ENCODE measurements around the gene RAMACL. TPM values are rescaled to one million over a fixed set of nuclear protein-coding genes. Genes with fewer than 3 reads are reported as not detected.
"Not testable (repeated sequence)": the region's sequence is repeated elsewhere in the genome, so short reads cannot be mapped to it uniquely, and the experiment has no call there.

The RAMACL gene
- total RNA-seq, 1 donor from 2014 or later, result 1.4 TPM

DNA sequence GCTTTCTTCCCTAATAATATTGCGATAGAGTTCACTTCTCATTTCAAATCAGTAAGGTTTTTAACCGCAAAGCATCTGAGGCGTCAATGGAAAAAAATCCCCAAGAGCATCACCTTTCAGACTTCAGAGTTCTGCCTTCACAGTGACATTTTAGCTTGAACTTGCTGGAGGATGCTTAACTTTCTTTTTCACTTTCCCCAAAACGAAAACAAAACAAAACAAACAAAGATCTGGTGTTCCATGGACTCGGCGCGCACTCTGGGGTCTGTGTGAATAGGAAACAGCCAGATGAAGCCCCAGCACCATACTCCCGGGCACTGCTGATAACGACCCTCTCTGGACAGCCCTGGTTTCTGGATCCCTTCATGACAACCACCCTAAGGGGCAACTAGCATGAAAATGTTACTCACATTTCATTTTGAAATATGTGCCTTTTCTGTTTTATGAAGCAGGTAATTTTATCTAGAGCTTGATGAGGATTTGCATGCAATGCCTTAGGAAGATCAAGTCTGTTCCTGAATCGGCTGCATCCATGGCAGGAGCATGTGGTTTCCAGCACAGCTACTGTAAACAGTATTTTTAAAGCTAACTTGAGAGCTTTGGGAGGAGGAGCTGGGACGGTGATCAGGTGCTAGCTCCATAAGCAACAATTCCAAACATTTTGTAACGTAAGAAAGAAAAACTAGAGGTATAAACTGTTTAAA, 44.5 kb downstream of the RAMACL start:
- DNase-seq (ENCODE audit: low spot score), result no peak

GRCh38 chr6:166541366-166541765, 45.1 kb downstream of the RAMACL start:
- intact Hi-C loops (cut with DNase I), result no loop called here

More for the DNA sequence above, 44.5 kb downstream of the RAMACL start:
- intact Hi-C loops (cut with DNase I), result no loop called here

GRCh38 chr6:166540631-166541331, 45.7 kb downstream of the RAMACL start:
- no peak for DNase-seq (ENCODE audit: low spot score)
- intact Hi-C loops (cut with DNase I), result no loop called here

More at GRCh38 chr6:166541366-166541765, 45.1 kb downstream of the RAMACL start:
- DNase-seq (ENCODE audit: low spot score), result no peak

GRCh38 chr6:166539543-166539942, 46.9 kb downstream of the RAMACL start:
- intact Hi-C loops (cut with DNase I), result no loop called here

DNA sequence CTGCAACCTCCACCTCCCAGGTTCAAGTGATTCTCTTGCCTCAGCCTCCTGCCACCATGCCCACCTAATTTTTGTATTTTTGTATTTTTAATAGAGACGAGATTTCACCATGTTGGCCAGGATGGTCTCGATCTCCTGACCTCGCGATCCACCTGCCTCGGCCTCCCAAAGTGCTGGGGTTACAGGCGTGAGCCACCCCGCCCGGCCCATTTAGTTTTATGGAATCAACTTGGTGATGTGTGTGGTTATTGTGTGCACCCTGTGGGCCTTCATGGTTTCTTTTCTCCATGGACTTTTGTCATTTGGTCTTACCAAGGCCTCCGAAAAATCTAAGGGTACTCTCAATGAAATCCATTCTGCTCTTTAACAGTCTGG, 47.5 kb downstream of the RAMACL start:
- intact Hi-C loops (cut with DNase I); DNase-seq (ENCODE audit: low spot score): not testable (repeated sequence)

More at GRCh38 chr6:166539543-166539942, 46.9 kb downstream of the RAMACL start:
- DNase-seq (ENCODE audit: low spot score), result no peak

DNA sequence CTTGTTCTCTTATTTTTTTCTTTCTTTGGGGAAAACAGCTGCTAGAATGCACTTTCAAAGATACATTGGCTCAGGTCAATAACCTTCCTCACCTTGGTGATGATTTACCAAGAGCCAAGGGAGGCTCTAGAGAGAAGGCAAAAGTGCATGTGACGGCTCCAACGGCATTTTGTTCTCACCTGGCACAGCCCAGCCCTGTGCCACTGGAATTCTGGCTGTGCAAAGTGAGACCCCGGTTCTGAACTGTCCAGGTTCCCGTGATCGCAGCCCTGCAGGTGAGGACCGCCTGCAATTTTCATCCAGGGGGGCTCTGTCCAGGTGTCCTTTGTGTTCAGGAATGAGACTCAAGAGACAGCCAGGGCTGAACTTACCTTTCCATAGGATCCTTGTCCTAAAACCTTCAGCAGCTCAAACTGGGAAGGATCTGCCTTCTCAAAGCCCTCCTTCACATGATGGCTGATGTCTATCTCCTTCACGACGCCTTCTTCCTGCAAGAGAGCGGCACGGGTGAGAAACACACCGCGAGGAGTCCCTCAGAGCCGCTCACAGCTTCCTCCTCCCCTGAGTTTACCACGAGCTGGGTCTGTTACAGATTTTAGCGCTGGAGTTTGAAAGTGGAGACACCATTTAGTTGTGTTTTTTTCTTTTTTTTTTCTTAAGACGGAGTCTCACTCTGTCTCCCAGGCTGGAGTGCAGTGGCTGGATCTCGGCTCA, 48.0 kb downstream of the RAMACL start:
- DNase-seq (ENCODE audit: low spot score), result no peak
- intact Hi-C loops (cut with DNase I), result no loop called here

DNA sequence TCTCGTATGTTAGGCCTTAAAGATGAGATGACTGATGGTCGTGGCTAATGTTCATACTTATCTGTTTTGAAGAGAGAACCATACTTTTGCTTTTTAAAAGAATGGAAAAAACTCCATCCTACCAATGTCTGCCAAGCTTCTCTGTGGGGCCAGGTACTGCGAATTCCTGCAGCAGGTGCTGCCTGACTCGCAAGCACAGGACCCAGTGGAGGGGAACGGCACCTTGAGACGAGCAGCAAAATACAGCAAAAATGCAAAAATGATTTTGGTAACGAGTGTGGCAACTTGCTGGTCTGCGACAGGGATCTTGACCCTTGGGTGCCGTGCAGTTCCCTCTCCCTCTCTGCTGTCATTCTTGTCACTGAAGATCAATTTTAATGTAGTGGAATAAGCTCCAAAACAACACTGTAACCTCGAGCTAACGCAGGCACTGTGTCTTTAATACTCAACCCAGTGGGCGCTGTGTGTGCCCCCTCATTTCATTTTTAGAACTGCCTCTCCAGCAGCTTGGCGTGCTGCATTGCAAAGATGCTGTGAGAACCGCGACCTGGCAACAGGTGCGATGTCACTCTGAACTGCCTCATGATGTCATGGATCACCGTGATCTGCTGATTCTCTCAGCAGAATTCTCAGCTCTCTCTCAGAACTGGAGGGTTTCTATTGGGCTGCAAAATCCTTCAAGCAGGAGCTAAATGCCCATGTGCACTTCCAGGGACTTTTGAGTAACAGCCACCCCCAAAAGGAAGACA, 51.6 kb downstream of the RAMACL start:
- intact Hi-C loops (cut with DNase I), result no loop called here
- no peak for DNase-seq (ENCODE audit: low spot score)

DNA sequence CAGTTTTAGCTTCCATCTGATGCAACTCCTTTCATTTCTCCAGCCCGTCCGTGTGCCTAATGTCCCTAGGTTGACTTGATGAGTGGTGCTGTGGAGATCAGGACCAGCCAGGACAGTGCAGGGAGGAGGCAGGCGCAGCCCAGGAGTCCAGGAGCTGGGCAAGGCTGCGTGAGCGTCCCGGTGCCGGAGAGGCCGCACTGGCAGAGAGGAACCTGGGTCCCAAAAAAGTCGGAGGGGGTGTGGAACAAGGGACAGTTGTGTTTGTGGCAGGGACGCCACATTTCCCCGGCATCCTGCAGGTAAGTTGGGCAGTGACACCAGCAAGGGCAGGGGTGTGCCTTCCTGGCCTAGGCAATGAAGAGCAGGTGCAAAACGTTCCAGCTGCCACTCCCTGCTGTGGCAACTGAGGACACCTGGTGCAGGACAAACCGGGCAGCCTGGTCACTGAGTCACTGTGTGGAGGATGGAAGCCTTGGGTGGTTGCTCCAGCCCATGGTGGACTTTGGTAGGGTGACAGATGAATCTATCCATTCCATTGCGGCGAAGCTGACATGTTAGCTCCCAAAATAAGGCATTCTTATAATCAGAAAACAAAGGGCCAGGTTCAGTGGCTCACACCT, 53.2 kb downstream of the RAMACL start:
- intact Hi-C loops (cut with DNase I), result no loop called here
- DNase-seq (ENCODE audit: low spot score), result no peak

Other genes starting within 250 kb of the RAMACL start
- gene SFT2D1, start 244.1 kb downstream of the RAMACL start, total RNA-seq, result 25.1 TPM
- 396 TPM for gene MPC1, start 203.7 kb downstream of the RAMACL start, total RNA-seq
- gene RPS6KA2, start 40.6 kb upstream of the RAMACL start, total RNA-seq, result 103 TPM